A549 treated with Hydrocortisone at 1 μM for 4 hours (cell line): Measurements from ENCODE around the gene ZBTB46. TPM values are rescaled to one million over a fixed set of nuclear protein-coding genes. Genes with fewer than 3 reads are reported as not detected.

Experiments
- total RNA-seq: library from RNA; stranded (reverse); fragments of 200-300 nt; extraction: Qiagen RNA extraction; gene quantifications from 5 replicates; pipeline ENCODE4 v1.2.3, GENCODE V29; 2022

The ZBTB46 gene, protein sequence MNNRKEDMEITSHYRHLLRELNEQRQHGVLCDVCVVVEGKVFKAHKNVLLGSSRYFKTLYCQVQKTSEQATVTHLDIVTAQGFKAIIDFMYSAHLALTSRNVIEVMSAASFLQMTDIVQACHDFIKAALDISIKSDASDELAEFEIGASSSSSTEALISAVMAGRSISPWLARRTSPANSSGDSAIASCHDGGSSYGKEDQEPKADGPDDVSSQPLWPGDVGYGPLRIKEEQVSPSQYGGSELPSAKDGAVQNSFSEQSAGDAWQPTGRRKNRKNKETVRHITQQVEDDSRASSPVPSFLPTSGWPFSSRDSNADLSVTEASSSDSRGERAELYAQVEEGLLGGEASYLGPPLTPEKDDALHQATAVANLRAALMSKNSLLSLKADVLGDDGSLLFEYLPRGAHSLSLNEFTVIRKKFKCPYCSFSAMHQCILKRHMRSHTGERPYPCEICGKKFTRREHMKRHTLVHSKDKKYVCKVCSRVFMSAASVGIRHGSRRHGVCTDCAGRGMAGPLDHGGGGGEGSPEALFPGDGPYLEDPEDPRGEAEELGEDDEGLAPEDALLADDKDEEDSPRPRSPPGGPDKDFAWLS
- total RNA-seq, result 0.71 to 1.0 TPM (median 0.81 TPM) in 5 replicates

GRCh38 chr20:63830841-63831588 lies at the start of gene ZBTB46:
Gene ZBTB46 (minus strand): TSS chr20:63831264. CDS start chr20:63790757, 40,507 bp downstream.

DNA sequence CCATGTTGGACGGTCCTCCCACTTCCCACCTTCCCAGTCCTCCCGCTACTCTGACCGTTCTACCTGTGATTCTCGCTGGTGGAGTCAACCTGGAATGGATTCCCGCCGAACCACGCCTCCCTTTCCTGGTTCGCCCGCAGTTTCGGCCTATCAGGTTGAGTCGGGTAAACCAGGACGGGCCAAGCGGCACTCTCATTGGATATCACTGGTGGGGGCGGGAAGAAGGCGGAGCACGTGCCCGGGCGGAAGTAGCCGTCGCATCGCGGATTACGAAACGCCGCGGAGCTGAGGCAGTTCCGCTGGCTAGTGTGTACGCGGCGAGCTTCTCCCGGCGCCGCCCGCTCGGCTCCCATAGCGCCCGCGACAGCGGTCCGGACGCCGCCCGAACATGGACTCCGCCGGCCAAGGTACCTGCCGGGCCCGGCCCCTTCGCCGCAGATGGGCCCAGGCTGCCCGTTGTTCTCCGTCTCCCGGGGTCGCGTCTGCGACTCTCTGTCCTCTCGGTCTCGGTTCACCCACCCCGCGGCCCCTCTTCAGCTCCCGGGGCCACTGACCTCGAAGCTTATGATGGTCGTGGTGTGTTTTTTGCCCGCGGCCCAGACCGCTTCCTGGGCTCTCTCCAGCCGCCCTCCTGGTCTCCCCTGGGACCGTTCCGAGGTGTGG lies 34.0 kb upstream of the ZBTB46 start, which contains the start of gene TPD52L2:
Gene TPD52L2, plus strand, starts transcription at position 293 of the 663 bp plus-strand sequence. Its CDS starts 96 bp downstream, at position 389.

DNA sequence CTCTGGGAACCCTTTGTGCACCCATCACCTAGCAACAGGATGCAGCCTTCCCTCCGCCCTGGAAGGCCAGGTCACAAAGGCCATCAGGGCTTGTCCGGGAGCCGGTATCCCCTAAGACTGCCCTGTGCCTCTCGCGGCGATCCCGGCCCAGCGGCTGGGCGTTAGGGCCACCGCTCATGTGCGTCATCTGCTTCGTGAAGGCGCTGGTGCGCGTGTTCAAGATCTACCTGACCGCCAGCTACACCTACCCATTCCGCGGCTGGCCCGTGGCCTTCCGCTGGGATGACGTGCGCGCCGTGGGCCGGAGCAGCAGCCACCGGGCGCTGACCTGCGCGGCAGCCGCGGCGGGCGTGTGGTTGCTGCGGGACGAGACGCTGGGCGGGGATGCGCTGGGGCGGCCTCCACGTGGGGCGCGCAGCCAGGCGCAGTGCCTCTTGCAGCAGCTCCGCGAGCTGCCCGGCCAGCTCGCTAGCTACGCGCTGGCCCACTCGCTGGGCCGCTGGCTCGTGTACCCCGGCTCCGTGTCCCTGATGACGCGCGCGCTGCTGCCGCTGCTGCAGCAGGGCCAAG lies 30.4 kb upstream of the ZBTB46 start, which contains the start of gene ABHD16B:
Gene ABHD16B, plus strand, starts transcription at position 134 of the 570 bp plus-strand sequence. Its CDS starts 43 bp downstream, at position 177.

DNA sequence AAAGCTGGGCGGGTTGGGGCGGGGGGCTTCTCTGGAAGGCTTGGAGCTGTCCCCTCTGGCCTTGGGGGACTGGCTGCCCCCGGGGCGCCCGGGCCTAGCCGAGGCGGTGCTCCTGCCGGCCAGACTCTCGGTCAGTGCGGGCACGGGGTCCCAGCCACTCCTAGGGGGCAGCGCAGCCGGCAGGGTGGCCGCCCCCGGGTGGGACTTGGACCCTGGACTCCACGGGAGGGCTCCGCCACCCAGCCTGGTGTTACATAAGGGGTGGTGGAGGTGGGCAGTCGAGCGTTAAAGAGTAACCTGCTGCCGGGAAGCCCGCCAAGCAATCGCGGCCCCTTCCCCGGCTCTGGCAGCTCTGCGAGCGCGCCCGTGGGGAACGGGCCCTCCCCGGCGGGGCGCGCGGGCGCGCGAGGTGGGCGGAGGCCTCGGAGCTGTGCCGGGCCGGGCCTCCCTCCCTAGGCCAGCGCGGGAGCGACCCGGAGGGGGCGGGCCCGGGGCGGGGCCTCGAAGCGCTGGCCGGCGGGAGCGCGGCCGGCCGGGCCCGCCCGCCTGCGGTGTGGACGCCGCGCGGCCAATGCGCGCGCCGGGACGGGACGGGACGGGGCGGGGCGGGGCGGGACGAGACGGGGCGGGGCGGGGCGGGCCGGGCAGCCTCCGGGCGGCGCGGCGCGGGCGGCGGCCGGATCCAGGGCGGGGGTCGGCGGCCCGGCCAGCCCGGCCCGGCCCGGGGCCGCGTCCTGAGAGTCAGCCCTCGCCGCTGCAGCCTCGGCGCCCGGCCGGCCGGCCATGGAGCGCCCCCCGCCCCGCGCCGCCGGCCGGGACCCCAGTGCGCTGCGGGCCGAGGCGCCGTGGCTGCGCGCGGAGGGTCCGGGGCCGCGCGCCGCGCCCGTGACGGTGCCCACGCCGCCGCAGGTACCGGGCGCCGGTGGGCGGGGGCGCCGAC lies 91.7 kb downstream of the ZBTB46 start, which contains the start of gene SLC2A4RG:
Gene SLC2A4RG, plus strand, starts transcription at position 647 of the 940 bp plus-strand sequence. Its CDS starts 137 bp downstream, at position 784.

GRCh38 chr20:63735859-63736718 lies 95.0 kb downstream of the ZBTB46 start, which contains the start of gene LIME1:
Gene LIME1 (plus strand): TSS chr20:63736664. CDS start chr20:63737550, 886 bp downstream.

GRCh38 chr20:63707558-63708300 lies 123.3 kb downstream of the ZBTB46 start, which contains the start of the genes ARFRP1 and ZGPAT:
Gene ARFRP1 (minus strand): TSS chr20:63707976. CDS start chr20:63707091, 885 bp downstream.
Gene ZGPAT (plus strand): TSS chr20:63708039. CDS start chr20:63708581, 542 bp downstream.

GRCh38 chr20:63696628-63697356 lies 134.3 kb downstream of the ZBTB46 start, which contains the start of gene TNFRSF6B:
Gene TNFRSF6B (plus strand): TSS chr20:63696652. CDS start chr20:63696768, 116 bp downstream.

Other genes starting within 250 kb of the ZBTB46 start
- 9.7 to 10.6 TPM (median 10.2 TPM) in 5 replicates for gene GMEB2, start 204.2 kb downstream of the ZBTB46 start, total RNA-seq
- 8.6 to 11.3 TPM (median 9.5 TPM) in 5 replicates for gene STMN3, start 177.8 kb downstream of the ZBTB46 start, total RNA-seq
- gene RTEL1, start 173.0 kb downstream of the ZBTB46 start, total RNA-seq, result 4.7 to 7.2 TPM (median 6.8 TPM) in 5 replicates
- gene TNFRSF6B, start 134.6 kb downstream of the ZBTB46 start, total RNA-seq, result 0.28 to 0.97 TPM (median 0.77 TPM) in 5 replicates
- 33.9 to 39.1 TPM (median 38.0 TPM) in 5 replicates for gene ARFRP1, start 123.3 kb downstream of the ZBTB46 start, total RNA-seq
- gene ZGPAT, start 123.2 kb downstream of the ZBTB46 start, total RNA-seq, result 25.1 to 27.5 TPM (median 27.0 TPM) in 5 replicates
- 5.0 to 9.8 TPM (median 8.9 TPM) in 5 replicates for gene LIME1, start 94.6 kb downstream of the ZBTB46 start, total RNA-seq
- gene SLC2A4RG, start 91.5 kb downstream of the ZBTB46 start, total RNA-seq, result 59.0 to 100 TPM (median 93.0 TPM) in 5 replicates
- gene ABHD16B, start 30.2 kb upstream of the ZBTB46 start, total RNA-seq, result 0.08 to 0.13 TPM in 2 of 5 replicates, not detected in the others
- gene TPD52L2, start 34.0 kb upstream of the ZBTB46 start, total RNA-seq, result 131 to 146 TPM (median 133 TPM) in 5 replicates
- 27.2 to 30.6 TPM (median 28.7 TPM) in 5 replicates for gene DNAJC5, start 63.9 kb upstream of the ZBTB46 start, total RNA-seq
- 25.7 to 34.2 TPM (median 31.7 TPM) in 5 replicates for gene UCKL1, start 125.2 kb upstream of the ZBTB46 start, total RNA-seq
- 10.4 to 12.9 TPM (median 12.1 TPM) in 5 replicates for gene ZNF512B, start 138.7 kb upstream of the ZBTB46 start, total RNA-seq
- gene SAMD10, start 148.4 kb upstream of the ZBTB46 start, total RNA-seq, result not detected in 5 replicates
- gene PRPF6, start 149.9 kb upstream of the ZBTB46 start, total RNA-seq, result 49.4 to 62.8 TPM (median 53.2 TPM) in 5 replicates
- 0.23 to 0.52 TPM (median 0.32 TPM) in 5 replicates for gene C20orf204, start 204.9 kb upstream of the ZBTB46 start, total RNA-seq
- 1.3 to 2.7 TPM (median 2.3 TPM) in 5 replicates for gene SOX18, start 218.4 kb upstream of the ZBTB46 start, total RNA-seq
- gene TCEA2, start 231.9 kb upstream of the ZBTB46 start, total RNA-seq, result 26.0 to 48.5 TPM (median 44.8 TPM) in 5 replicates
- 29.7 to 38.9 TPM (median 36.5 TPM) in 5 replicates for gene RGS19, start 248.3 kb upstream of the ZBTB46 start, total RNA-seq
- 1.0 to 1.7 TPM (median 1.2 TPM) in 5 replicates for gene OPRL1, start 248.8 kb upstream of the ZBTB46 start, total RNA-seq